HL-60 (cell line): ENCODE results near the gene AHRR.

Source experiments
- DNase-seq, 2 experiments: peaks; one replicate each; pipeline ENCODE4 v3.0.0-alpha.2; 2010 to 2020; ENCODE audit warnings: low read depth in 1 of 2, low spot score in 1 of 2
- H3K27ac ChIP-seq: fragments of 250-450 bp; sonication (Bioruptor Pico); replicated peaks from 2 replicates; pipeline ENCODE4 v1.5.1; 2020; ENCODE audit warnings: mild to moderate bottlenecking, moderate library complexity
- H3K27me3 ChIP-seq: fragments of 250-450 bp; sonication (Bioruptor Pico); 2 replicates; pipeline ENCODE4 v1.5.1; 2021; ENCODE audit warnings: mild to moderate bottlenecking, moderate library complexity; ENCODE audit not compliant: insufficient read depth, poor library complexity, severe bottlenecking
- H3K4me3 ChIP-seq: replicated peaks from 2 replicates; pipeline ENCODE4 v1.5.1; 2011; ENCODE audit warnings: mild to moderate bottlenecking, control low read depth, low read length; ENCODE audit not compliant: insufficient read depth
- GABPA ChIP-seq: IDR thresholded peaks from 2 replicates; pipeline ENCODE4 v1.6.1; 2012; ENCODE audit warnings: low read depth
- POLR2AphosphoS5 ChIP-seq: IDR thresholded peaks from 2 replicates; pipeline ENCODE4 v1.6.1; 2012; ENCODE audit warnings: low read depth
- SPI1 ChIP-seq: IDR thresholded peaks from 2 replicates; pipeline ENCODE4 v1.6.1; 2012; ENCODE audit warnings: low read depth, mild to moderate bottlenecking, borderline replicate concordance
- TF ChIP-seq, protein P1 (sequence below): IDR thresholded peaks from 2 replicates; pipeline ENCODE4 v1.6.1; 2012; ENCODE audit warnings: low read depth; ENCODE audit not compliant: insufficient replicate concordance
- TF ChIP-seq, protein P2 (sequence below): IDR thresholded peaks from one replicate; pipeline ENCODE4 v1.5.1; 2011; ENCODE audit warnings: low read length, control low read depth, inconsistent platforms; ENCODE audit not compliant: insufficient read depth

The AHRR gene

DNA sequence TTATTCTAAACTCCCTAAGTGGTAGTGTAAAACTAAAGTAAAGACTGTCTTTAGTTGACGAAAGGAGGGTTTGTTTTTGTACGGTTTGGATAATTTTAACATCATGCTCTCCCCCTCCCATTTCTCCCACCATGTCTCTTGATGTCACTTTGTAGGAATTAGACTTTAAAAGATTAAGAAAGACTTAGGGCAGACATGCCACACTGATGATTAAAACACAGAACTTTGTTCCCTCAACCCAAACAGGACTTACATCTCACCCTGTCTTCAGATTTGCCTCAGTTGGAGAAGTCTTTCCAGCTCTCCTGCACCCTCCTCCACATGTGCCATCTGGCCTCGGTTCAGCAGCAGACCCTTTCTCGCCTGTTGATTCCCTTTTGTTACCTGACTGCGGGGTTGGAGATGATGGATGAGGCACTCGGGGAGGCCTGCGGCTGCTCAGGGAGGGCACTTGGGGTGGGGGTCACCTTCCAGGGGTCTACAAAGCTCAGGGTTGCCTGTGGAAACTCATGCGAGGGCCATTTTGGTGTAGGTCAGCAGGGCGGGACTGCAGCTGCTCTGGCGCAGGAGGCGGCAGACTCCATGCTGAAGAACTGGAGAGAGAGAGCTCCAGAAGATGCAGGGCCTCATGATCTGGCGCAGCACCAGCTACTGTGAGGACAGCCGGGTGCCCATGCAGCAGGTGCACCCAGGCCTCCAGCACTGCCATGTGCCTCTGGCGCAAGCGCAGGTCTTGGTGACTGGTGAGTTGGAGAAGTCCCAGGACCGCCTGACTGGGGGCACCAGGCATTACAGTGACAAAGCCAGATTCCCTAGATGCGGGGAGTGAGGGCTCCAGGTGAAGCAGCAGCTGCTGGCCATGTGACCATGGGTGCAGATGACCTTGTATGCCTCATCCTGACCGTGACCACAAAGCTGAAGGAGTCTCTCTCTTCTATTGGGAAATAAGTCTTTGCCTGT is 96.9 kb downstream of the AHRR start:
- DNase-seq = peak; percentile 79 to 82
- TF ChIP-seq SPI1 (no peak), POLR2AphosphoS5 (peak; percentile 84)
- Histone ChIP-seq H3K27me3 (no peaks in the 10 kb centered on the region), H3K27ac (peak overlapping the region; percentile 60), H3K4me3 (no peak overlapping the region)

DNA sequence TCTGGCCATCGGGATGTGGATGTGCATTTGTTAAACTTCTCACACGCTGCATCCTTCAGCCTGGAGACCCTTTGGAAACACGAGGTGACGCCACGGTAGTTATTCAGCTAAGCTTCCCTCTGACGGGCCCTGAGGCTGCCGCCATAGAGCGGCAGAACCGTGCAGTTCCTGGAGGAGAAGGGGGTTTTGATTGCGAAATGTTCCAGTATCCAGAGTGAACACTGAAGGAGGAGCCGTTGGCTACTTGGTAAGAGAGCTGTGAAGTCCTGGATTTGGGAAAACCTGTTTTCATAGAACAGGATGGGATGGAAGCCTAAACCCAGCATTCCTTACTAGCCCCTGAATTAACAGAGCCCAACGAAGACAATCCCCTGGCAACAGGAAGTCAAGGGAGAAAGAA is 98.5 kb downstream of the AHRR start:
- no peak for TF ChIP-seq GABPA
- TF ChIP-seq, protein P1, sequence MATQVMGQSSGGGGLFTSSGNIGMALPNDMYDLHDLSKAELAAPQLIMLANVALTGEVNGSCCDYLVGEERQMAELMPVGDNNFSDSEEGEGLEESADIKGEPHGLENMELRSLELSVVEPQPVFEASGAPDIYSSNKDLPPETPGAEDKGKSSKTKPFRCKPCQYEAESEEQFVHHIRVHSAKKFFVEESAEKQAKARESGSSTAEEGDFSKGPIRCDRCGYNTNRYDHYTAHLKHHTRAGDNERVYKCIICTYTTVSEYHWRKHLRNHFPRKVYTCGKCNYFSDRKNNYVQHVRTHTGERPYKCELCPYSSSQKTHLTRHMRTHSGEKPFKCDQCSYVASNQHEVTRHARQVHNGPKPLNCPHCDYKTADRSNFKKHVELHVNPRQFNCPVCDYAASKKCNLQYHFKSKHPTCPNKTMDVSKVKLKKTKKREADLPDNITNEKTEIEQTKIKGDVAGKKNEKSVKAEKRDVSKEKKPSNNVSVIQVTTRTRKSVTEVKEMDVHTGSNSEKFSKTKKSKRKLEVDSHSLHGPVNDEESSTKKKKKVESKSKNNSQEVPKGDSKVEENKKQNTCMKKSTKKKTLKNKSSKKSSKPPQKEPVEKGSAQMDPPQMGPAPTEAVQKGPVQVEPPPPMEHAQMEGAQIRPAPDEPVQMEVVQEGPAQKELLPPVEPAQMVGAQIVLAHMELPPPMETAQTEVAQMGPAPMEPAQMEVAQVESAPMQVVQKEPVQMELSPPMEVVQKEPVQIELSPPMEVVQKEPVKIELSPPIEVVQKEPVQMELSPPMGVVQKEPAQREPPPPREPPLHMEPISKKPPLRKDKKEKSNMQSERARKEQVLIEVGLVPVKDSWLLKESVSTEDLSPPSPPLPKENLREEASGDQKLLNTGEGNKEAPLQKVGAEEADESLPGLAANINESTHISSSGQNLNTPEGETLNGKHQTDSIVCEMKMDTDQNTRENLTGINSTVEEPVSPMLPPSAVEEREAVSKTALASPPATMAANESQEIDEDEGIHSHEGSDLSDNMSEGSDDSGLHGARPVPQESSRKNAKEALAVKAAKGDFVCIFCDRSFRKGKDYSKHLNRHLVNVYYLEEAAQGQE = no peak
- TF ChIP-seq, protein P2, sequence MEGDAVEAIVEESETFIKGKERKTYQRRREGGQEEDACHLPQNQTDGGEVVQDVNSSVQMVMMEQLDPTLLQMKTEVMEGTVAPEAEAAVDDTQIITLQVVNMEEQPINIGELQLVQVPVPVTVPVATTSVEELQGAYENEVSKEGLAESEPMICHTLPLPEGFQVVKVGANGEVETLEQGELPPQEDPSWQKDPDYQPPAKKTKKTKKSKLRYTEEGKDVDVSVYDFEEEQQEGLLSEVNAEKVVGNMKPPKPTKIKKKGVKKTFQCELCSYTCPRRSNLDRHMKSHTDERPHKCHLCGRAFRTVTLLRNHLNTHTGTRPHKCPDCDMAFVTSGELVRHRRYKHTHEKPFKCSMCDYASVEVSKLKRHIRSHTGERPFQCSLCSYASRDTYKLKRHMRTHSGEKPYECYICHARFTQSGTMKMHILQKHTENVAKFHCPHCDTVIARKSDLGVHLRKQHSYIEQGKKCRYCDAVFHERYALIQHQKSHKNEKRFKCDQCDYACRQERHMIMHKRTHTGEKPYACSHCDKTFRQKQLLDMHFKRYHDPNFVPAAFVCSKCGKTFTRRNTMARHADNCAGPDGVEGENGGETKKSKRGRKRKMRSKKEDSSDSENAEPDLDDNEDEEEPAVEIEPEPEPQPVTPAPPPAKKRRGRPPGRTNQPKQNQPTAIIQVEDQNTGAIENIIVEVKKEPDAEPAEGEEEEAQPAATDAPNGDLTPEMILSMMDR = no peak
- no peak for TF ChIP-seq POLR2AphosphoS5
- no peak for TF ChIP-seq SPI1
- Histone ChIP-seq H3K4me3 (no peak overlapping the region), H3K27me3 (no peaks in the 10 kb centered on the region), H3K27ac (no peak overlapping the region; the same call in 1 of the 2 replicates)
- DNase-seq = no peak

DNA sequence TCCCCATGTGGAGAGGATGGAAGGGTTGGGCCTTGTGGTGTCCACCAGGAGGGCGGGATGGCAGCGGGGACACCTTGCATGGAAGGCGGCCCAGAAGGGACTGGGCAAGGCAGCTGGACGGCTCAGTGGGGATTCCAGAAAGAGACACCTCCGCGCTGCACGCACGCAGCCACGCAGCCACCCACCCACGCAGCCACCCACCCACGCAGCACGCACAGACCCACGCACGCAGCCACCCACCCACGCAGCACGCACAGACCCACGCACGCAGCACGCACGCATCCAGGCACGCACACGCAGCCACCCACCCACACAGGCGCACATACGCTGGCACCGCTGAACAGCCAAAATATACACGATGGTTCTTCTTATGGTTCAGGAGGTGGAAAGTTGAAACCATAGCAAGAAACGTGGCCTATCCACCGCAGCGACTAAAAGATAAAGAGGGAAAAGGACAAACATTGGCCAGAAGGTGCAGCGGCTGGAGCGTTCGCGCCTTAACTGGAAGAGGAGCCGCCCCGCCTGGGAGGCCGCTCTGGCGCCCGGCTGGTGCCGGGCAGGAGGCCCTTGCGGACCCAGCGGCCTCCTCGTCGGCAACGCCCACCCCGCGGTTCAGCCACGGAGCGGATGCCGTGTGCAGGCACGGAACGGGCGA is 99.2 kb downstream of the AHRR start:
- H3K27me3 ChIP-seq = no peaks in the 10 kb centered on the region
- TF ChIP-seq, protein P2 = no peak
- TF ChIP-seq, protein P1 = no peak
- TF ChIP-seq GABPA = no peak
- TF ChIP-seq POLR2AphosphoS5 = no peak
- no peak for TF ChIP-seq SPI1
- no peak for DNase-seq
- no peak overlapping the region for H3K4me3 ChIP-seq
- no peak overlapping the region for H3K27ac ChIP-seq

DNA sequence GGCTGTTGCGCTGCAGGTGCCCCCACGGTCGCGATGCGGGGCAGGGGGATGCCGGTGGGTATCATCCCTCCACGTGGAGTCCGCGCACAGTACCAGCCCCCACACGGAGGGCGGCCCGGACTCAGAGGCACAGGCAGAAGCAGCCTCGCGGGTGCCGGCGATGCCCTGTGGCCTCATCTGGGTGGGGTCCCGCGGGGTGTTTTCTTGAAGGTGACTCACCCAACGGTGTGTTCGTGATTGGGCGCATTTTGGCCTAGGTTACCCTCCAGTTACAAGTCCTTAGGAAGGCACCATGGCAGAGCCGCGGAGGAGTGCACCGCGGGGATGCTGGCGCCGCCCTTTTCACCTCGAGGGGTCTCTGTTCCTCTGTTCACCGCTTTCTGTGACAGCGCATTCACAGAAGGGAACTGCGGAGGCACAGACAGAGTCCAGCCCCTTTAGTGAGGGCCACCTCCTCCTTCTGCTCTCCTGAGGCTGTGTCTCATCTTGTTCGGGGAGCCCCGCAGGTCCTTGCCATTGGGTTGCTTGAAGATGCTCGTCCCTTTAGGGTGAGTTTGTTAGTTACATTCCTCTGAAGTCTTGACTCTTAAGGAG is 99.9 kb downstream of the AHRR start:
- TF ChIP-seq, protein P2 = no peak
- TF ChIP-seq GABPA (no peak), POLR2AphosphoS5 (no peak), SPI1 (no peak)
- TF ChIP-seq, protein P1 = no peak
- no peaks in the 10 kb centered on the region for H3K27me3 ChIP-seq
- no peak overlapping the region for H3K4me3 ChIP-seq
- H3K27ac ChIP-seq = no peak overlapping the region
- no peak for DNase-seq
